HepG2 (cell line): ENCODE data around the gene CACNA2D3. TPM values are rescaled to one million over a fixed set of nuclear protein-coding genes. Genes with fewer than 3 reads are reported as not detected.

Experiments
- ATAC-seq: fragments of 200-7000 bp; cut with Tn5 transposase; 3 replicates; pipeline ENCODE4 v1.9.1; 2020; ENCODE audit warnings: mild to moderate bottlenecking, moderate library complexity
- BruUV-seq: library from RNA; stranded (reverse); fragments of 400-500 nt; replicated peaks from 2 replicates; lab custom pipeline; 2021; lab: Mats Ljungman, UMichigan
- CTCF ChIA-PET: fragments of 300-600 bp; formaldehyde crosslinking; extraction: SDS; loops from one replicate; lab custom pipeline; 2021; ENCODE audit warnings: low total read pairs, inconsistent platforms, low intra/inter-chr PET ratio; lab: Yijun Ruan, JAX
- POLR2A ChIA-PET: fragments of 350-600 bp; sonication (Branson Sonifier 250); formaldehyde crosslinking; loops from one replicate; lab custom pipeline; 2020; ENCODE audit warnings: antibody characterized with exemption, inconsistent platforms; lab: Yijun Ruan, JAX
- DNase-seq: peaks from one replicate; pipeline ENCODE4 v3.0.0-alpha.2; 2015; ENCODE audit warnings: low spot score
- FAIRE-seq: peaks from 3 replicates; lab custom pipeline; 2011; peaks lifted over from hg19 to GRCh38; lab: Jason Lieb, UNC
- H2AFZ ChIP-seq: one replicate; pipeline ENCODE4 v1.6.1; 2011; ENCODE audit warnings: low read length, inconsistent platforms
- H3K27ac ChIP-seq: fragments of 300-600 bp; 3 replicates; pipeline ENCODE4 v1.8.0; 2011; ENCODE audit warnings: mixed run types, mild to moderate bottlenecking, mixed read lengths, low read length, inconsistent platforms; ENCODE audit not compliant: insufficient read depth; ENCODE audit errors: extremely low read length
- H3K27me3 ChIP-seq, 2 experiments: fragments of 200-600 bp in 1 of 2; 2 replicates in 1 of 2; 3 replicates in 1 of 2; pipeline versions ENCODE4 v1.6.0 to v1.8.0; 2011; ENCODE audit warnings: low read length in 2 of 2, mild to moderate bottlenecking in 2 of 2, moderate library complexity in 2 of 2, inconsistent platforms in 1 of 2; ENCODE audit not compliant: insufficient read depth in 2 of 2, control insufficient read depth in 1 of 2
- H3K36me3 ChIP-seq, 2 experiments: fragments of 200-600 bp in 1 of 2; replicated peaks in 1 of 2; 2 replicates in 1 of 2; 3 replicates in 1 of 2; pipeline versions ENCODE4 v1.5.1 to v1.8.0; 2011; ENCODE audit warnings: low read length in 2 of 2, inconsistent platforms in 1 of 2; ENCODE audit not compliant: insufficient read depth in 2 of 2, control insufficient read depth in 1 of 2
- H3K4me1 ChIP-seq: 2 replicates; pipeline ENCODE4 v1.5.1; 2012; ENCODE audit warnings: low read length, inconsistent platforms; ENCODE audit not compliant: insufficient read depth
- H3K4me2 ChIP-seq: 2 replicates; pipeline ENCODE4 v1.6.0; 2011; ENCODE audit warnings: low read depth, low read length, inconsistent platforms
- H3K4me3 ChIP-seq, 3 experiments: fragments of 200-600 bp in 1 of 3; sonication (generic), shearing (Covaris generic) in 1 of 3; replicated peaks in 1 of 3; 2 replicates each; pipeline ENCODE4 v1.5.1; 2011 to 2016; ENCODE audit warnings: low read length in 3 of 3, inconsistent platforms in 2 of 3, low read depth in 2 of 3, mild to moderate bottlenecking in 2 of 3, control low read depth in 1 of 3, mixed read lengths in 1 of 3; ENCODE audit not compliant: insufficient read depth in 1 of 3
- H3K79me2 ChIP-seq: one replicate; pipeline ENCODE4 v1.6.1; 2011; ENCODE audit warnings: low read length, inconsistent platforms; ENCODE audit not compliant: insufficient read depth
- H3K9ac ChIP-seq: 2 replicates; pipeline ENCODE4 v1.6.0; 2011; ENCODE audit warnings: mild to moderate bottlenecking, low read depth, low read length, inconsistent platforms; ENCODE audit not compliant: insufficient read depth
- H3K9me3 ChIP-seq: 2 replicates; pipeline ENCODE4 v1.5.1; 2012; ENCODE audit warnings: mild to moderate bottlenecking, low read length
- H4K20me1 ChIP-seq: 2 replicates; pipeline ENCODE4 v1.6.0; 2011; ENCODE audit warnings: inconsistent platforms, mild to moderate bottlenecking, low read length, moderate library complexity; ENCODE audit not compliant: insufficient read depth
- BORCS8-MEF2B ChIP-seq: sonication (generic); formaldehyde crosslinking; IDR thresholded peaks from 2 replicates; pipeline ENCODE4 v1.8.0; 2022; ENCODE audit warnings: mild to moderate bottlenecking, missing genetic modification reagents
- FOXA1 ChIP-seq, 2 experiments: fragments of 450-650 bp in 1 of 2; sonication (generic) in 1 of 2; formaldehyde crosslinking in 1 of 2; IDR thresholded peaks; 2 replicates each; pipeline versions ENCODE4 v1.4.0 to v1.6.1; 2016 to 2020; ENCODE audit warnings: missing genetic modification reagents in 1 of 2
- GABPB1 ChIP-seq: IDR thresholded peaks from 2 replicates; pipeline ENCODE4 v1.6.1; 2016; ENCODE audit warnings: mild to moderate bottlenecking, missing genetic modification reagents, moderate library complexity, missing compliant biosample characterization
- IKZF1 ChIP-seq: fragments of 450-650 bp; IDR thresholded peaks from 2 replicates; pipeline ENCODE4 v1.7.1; 2016
- ZFYVE20 ChIP-seq: sonication (generic); formaldehyde crosslinking; IDR thresholded peaks from 2 replicates; pipeline ENCODE4 v1.8.0; 2023; ENCODE audit warnings: low read depth, mild to moderate bottlenecking, moderate library complexity, missing genetic modification reagents, borderline replicate concordance
- ZNF256 ChIP-seq: sonication (generic); formaldehyde crosslinking; conservative IDR thresholded peaks from 2 replicates; pipeline ENCODE4 v1.4.0; 2020; ENCODE audit warnings: missing genetic modification reagents
- ZNF564 ChIP-seq: sonication (generic); formaldehyde crosslinking; IDR thresholded peaks from 2 replicates; pipeline ENCODE4 v1.8.1; 2023; ENCODE audit warnings: mild to moderate bottlenecking, missing genetic modification reagents
- ZNF768 ChIP-seq: sonication (generic); formaldehyde crosslinking; IDR thresholded peaks from 2 replicates; pipeline ENCODE4 v1.4.0; 2020; ENCODE audit warnings: missing genetic modification reagents
- ZSCAN20 ChIP-seq: sonication (generic); formaldehyde crosslinking; IDR thresholded peaks from 2 replicates; pipeline ENCODE4 v1.4.0; 2020; ENCODE audit warnings: missing genetic modification reagents, mild to moderate bottlenecking, borderline replicate concordance
- WGBS: methylation state at CpG from one replicate; pipeline ENCODE4 v1.1.6; 2017; ENCODE audit warnings: low lambda C conversion rate; 5-methylcytosine and 5-hydroxymethylcytosine counted together
- in situ Hi-C: cut with HindIII; loops from 2 replicates; pipeline ENCODE4 v1.10.0; 2017; ENCODE audit warnings: low pct_unique_long_range_greater_than_20kb; ENCODE audit not compliant: extremely low pct_ligation_motif_present
- intact Hi-C: fragments of 100-400 bp; cut with micrococcal nuclease; formaldehyde crosslinking; loops from one replicate; pipeline ENCODE4 v1.10.0; 2022; ENCODE audit not compliant: unreplicated experiment
- polyA plus RNA-seq, 8 experiments: library from polyadenylated mRNA; depleted of rRNA in 3 of 8; stranded (reverse) in 7 of 8; unstranded in 1 of 8; fragments of >200 nt; fragmentation: Illumina TruSeq in 4 of 8; extraction: Trizol in 4 of 8; gene quantifications; 2 replicates each; pipeline versions ENCODE4 v1.2.1 to v1.2.3, GENCODE V29; 2011 to 2016; ENCODE audit warnings: low read depth in 4 of 8, missing spikeins in 1 of 8, mixed read lengths in 1 of 8; ENCODE audit not compliant: insufficient read depth in 1 of 8
- total RNA-seq, 5 experiments: library from RNA; depleted of rRNA; stranded (reverse); fragments of >200 nt; fragmentation: Illumina TruSeq; extraction: Trizol; gene quantifications; 2 replicates each; pipeline ENCODE4 v1.2.3, GENCODE V29; 2016; ENCODE audit warnings: low read depth in 1 of 5
- TF ChIP-seq, protein P1 (sequence below): sonication (generic); formaldehyde crosslinking; IDR thresholded peaks from 2 replicates; pipeline ENCODE4 v1.5.0; 2020; ENCODE audit warnings: missing genetic modification reagents, mild to moderate bottlenecking, borderline replicate concordance
- TF ChIP-seq, protein P2 (sequence below), 2 experiments: IDR thresholded peaks; 2 replicates each; pipeline ENCODE4 v1.6.1; 2011 to 2012; ENCODE audit warnings: low read length in 2 of 2, borderline replicate concordance in 1 of 2, low read depth in 1 of 2, mild to moderate bottlenecking in 1 of 2, moderate library complexity in 1 of 2
- TF ChIP-seq, protein P3 (sequence below): sonication (generic); formaldehyde crosslinking; IDR thresholded peaks from 2 replicates; pipeline ENCODE4 v1.4.0; 2020; ENCODE audit warnings: missing genetic modification reagents, borderline replicate concordance

CACNA2D3 gene
- total and polyA plus RNA-seq, 2 of the 13 experiments (the other 11 are each of a cell fraction or from before 2014, with no cell fraction given): not detected

DNA sequence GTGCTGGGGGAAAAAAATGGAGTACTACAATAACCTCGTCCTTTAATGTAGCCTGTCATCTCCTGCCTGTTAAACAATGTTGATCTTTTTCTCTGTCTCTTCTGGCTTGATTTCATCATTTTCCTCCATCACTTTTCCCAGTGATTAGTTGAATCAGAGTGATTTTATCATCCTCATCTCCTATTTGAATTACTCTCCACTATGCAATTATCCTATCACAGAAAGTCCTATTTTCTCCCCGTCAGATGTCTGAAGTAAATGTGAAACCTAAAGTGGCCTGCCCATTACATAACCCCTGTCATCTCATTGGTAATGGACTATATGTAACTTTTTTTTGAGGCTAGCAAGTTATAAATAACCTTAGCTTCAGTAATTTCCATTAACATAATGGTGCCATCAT lies 201.8 kb downstream of the CACNA2D3 start:
- POLR2A ChIA-PET: no interaction called here
- intact Hi-C loops (no loop called here), in situ Hi-C loops (no loop called here)
- H3K79me2 ChIP-seq: no peaks in the 10 kb centered on the region
- CTCF ChIA-PET: no interaction called here
- no peaks in the 10 kb centered on the region for H4K20me1 ChIP-seq
- no peak overlapping the region for H3K4me3 ChIP-seq
- no peak for FAIRE-seq
- DNase-seq: no peak
- TF ChIP-seq ZFYVE20 (CRISPR knock-in tag) (no peak), ZNF256 (CRISPR knock-in tag) (no peak), FOXA1 (IDR thresholded peaks at IDR 0.05) (no peak), FOXA1 (CRISPR knock-in tag; IDR thresholded peaks at IDR 0.05) (no peak), IKZF1 (no peak)
- TF ChIP-seq, protein P1, sequence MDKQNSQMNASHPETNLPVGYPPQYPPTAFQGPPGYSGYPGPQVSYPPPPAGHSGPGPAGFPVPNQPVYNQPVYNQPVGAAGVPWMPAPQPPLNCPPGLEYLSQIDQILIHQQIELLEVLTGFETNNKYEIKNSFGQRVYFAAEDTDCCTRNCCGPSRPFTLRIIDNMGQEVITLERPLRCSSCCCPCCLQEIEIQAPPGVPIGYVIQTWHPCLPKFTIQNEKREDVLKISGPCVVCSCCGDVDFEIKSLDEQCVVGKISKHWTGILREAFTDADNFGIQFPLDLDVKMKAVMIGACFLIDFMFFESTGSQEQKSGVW (CRISPR knock-in tag): no peak
- no TSS peak for BruUV-seq
- 54% methylated on average over 2 of the region's 2 CpGs for WGBS
- no peak overlapping the region for H2AFZ ChIP-seq
- no peak overlapping the region for H3K27ac ChIP-seq
- H3K9me3 ChIP-seq: no peaks in the 10 kb centered on the region
- H3K4me1 ChIP-seq: peaks cover 16% of the 10 kb centered on the region
- H3K36me3 ChIP-seq: no peaks in the 10 kb centered on the region
- no peak overlapping the region for H3K4me2 ChIP-seq
- no peaks in the 10 kb centered on the region; a peak in 1 of 5 replicates for H3K27me3 ChIP-seq
- no peak for ATAC-seq
- no peak overlapping the region for H3K9ac ChIP-seq

GRCh38 chr3:54326951-54327350 lies 204.6 kb downstream of the CACNA2D3 start:
- Histone ChIP-seq H3K4me1 (peaks cover 12% of the 10 kb centered on the region), H3K4me3 (no peak overlapping the region), H3K27me3 (no peaks in the 10 kb centered on the region), H3K9ac (no peak overlapping the region), H2AFZ (no peak overlapping the region), H4K20me1 (no peaks in the 10 kb centered on the region), H3K4me2 (no peak overlapping the region), H3K9me3 (no peaks in the 10 kb centered on the region), H3K27ac (no peak overlapping the region), H3K79me2 (no peaks in the 10 kb centered on the region), H3K36me3 (no peaks in the 10 kb centered on the region)
- in situ Hi-C loops: no loop called here
- ChIA-PET CTCF (no interaction called here), POLR2A (no interaction called here)
- no peak for DNase-seq
- no peak for ATAC-seq
- intact Hi-C loops: no loop called here
- 27% methylated on average over 7 of the region's 7 CpGs for WGBS
- BruUV-seq: no TSS peak
- FAIRE-seq: no peak
- no peak for TF ChIP-seq ZNF564
- TF ChIP-seq BORCS8-MEF2B (CRISPR knock-in tag): no peak
- TF ChIP-seq, protein P2, sequence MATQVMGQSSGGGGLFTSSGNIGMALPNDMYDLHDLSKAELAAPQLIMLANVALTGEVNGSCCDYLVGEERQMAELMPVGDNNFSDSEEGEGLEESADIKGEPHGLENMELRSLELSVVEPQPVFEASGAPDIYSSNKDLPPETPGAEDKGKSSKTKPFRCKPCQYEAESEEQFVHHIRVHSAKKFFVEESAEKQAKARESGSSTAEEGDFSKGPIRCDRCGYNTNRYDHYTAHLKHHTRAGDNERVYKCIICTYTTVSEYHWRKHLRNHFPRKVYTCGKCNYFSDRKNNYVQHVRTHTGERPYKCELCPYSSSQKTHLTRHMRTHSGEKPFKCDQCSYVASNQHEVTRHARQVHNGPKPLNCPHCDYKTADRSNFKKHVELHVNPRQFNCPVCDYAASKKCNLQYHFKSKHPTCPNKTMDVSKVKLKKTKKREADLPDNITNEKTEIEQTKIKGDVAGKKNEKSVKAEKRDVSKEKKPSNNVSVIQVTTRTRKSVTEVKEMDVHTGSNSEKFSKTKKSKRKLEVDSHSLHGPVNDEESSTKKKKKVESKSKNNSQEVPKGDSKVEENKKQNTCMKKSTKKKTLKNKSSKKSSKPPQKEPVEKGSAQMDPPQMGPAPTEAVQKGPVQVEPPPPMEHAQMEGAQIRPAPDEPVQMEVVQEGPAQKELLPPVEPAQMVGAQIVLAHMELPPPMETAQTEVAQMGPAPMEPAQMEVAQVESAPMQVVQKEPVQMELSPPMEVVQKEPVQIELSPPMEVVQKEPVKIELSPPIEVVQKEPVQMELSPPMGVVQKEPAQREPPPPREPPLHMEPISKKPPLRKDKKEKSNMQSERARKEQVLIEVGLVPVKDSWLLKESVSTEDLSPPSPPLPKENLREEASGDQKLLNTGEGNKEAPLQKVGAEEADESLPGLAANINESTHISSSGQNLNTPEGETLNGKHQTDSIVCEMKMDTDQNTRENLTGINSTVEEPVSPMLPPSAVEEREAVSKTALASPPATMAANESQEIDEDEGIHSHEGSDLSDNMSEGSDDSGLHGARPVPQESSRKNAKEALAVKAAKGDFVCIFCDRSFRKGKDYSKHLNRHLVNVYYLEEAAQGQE (IDR thresholded peaks at IDR 0.05; ENCODE audit: borderline replicate concordance in 1 of 2, low read depth in 1 of 2, low read length in 2 of 2): no peak
- TF ChIP-seq, protein P3, sequence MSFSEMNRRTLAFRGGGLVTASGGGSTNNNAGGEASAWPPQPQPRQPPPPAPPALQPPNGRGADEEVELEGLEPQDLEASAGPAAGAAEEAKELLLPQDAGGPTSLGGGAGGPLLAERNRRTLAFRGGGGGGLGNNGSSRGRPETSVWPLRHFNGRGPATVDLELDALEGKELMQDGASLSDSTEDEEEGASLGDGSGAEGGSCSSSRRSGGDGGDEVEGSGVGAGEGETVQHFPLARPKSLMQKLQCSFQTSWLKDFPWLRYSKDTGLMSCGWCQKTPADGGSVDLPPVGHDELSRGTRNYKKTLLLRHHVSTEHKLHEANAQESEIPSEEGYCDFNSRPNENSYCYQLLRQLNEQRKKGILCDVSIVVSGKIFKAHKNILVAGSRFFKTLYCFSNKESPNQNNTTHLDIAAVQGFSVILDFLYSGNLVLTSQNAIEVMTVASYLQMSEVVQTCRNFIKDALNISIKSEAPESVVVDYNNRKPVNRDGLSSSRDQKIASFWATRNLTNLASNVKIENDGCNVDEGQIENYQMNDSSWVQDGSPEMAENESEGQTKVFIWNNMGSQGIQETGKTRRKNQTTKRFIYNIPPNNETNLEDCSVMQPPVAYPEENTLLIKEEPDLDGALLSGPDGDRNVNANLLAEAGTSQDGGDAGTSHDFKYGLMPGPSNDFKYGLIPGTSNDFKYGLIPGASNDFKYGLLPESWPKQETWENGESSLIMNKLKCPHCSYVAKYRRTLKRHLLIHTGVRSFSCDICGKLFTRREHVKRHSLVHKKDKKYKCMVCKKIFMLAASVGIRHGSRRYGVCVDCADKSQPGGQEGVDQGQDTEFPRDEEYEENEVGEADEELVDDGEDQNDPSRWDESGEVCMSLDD (CRISPR knock-in tag): no peak
- no peak for TF ChIP-seq GABPB1 (CRISPR knock-in tag)
- TF ChIP-seq ZSCAN20 (CRISPR knock-in tag): no peak
- no peak for TF ChIP-seq ZNF768 (CRISPR knock-in tag)
